G401 (cell line): ENCODE results near the gene DYNLRB1. TPM values are rescaled to one million over a fixed set of nuclear protein-coding genes. Genes with fewer than 3 reads are reported as not detected.

Source experiments
- total RNA-seq: library from RNA; depleted of rRNA; stranded (reverse); fragments of >200 nt; shearing (Covaris generic); gene quantifications from 2 replicates; pipeline ENCODE4 v1.2.3, GENCODE V29; 2014; rRNA removed

The DYNLRB1 gene
- total RNA-seq, 1 experiment from 2014 or later, result 58.9 TPM

Other genes starting within 250 kb of the DYNLRB1 start
- gene AHCY, start 213.1 kb upstream of the DYNLRB1 start, total RNA-seq, result 302 and 320 TPM in 2 replicates
- 33.2 and 34.8 TPM in 2 replicates for gene ITCH, start 153.1 kb upstream of the DYNLRB1 start, total RNA-seq
- 0.37 TPM in 1 of 2 replicates, not detected in the other for gene MAP1LC3A, start 42.3 kb downstream of the DYNLRB1 start, total RNA-seq
- gene PIGU, start 160.7 kb downstream of the DYNLRB1 start, total RNA-seq, result 11.8 and 15.8 TPM in 2 replicates
- 3.6 and 4.6 TPM in 2 replicates for gene TP53INP2, start 187.9 kb downstream of the DYNLRB1 start, total RNA-seq